Esophagus squamous epithelium (tissue), 5 donors: ENCODE data around the gene TSPAN11. TPM values are rescaled to one million over a fixed set of nuclear protein-coding genes. Genes with fewer than 3 reads are reported as not detected.

Source experiments
- DNase-seq: peaks from one replicate; lab custom pipeline; 2025; lab: John Stamatoyannopoulos, UW
- H3K27ac ChIP-seq, 4 donors: fragments of 200-600 bp; sonication (generic); one replicate each; pipeline ENCODE4 v1.5.1; 2016 to 2019; ENCODE audit warnings: mild to moderate bottlenecking in 1 of 4
- H3K27me3 ChIP-seq, 4 donors: fragments of 200-600 bp; sonication (generic); 1 replicate in 3 of 4; 2 replicates in 1 of 4; pipeline versions ENCODE4 v1.5.1 to v1.6.0; 2017 to 2021; ENCODE audit warnings: antibody characterized with exemption in 1 of 4
- H3K36me3 ChIP-seq, 3 donors: fragments of 200-600 bp; sonication (generic); one replicate each; pipeline ENCODE4 v1.5.1; 2016 to 2019
- H3K4me1 ChIP-seq, 3 donors: fragments of 200-600 bp; sonication (generic); one replicate each; pipeline ENCODE4 v1.5.1; 2017 to 2019
- H3K4me3 ChIP-seq, 4 donors: fragments of 200-600 bp; sonication (generic); 1 replicate in 3 of 4; 2 replicates in 1 of 4; pipeline ENCODE4 v1.5.1; 2016 to 2019; ENCODE audit warnings: mild to moderate bottlenecking in 2 of 4, moderate library complexity in 1 of 4
- H3K9me3 ChIP-seq, 3 donors: fragments of 200-600 bp; sonication (generic); one replicate each; pipeline ENCODE4 v1.5.1; 2016 to 2019
- POLR2A ChIP-seq, 4 donors: fragments of 450-650 bp; IDR thresholded peaks; one replicate each; pipeline ENCODE4 v1.6.1; 2017; ENCODE audit warnings: antibody characterized with exemption in 4 of 4, mild to moderate bottlenecking in 4 of 4, moderate library complexity in 3 of 4
- WGBS, 2 donors: methylation state at CpG; one replicate each; pipeline ENCODE4 v1.1.5; 2018; 5-methylcytosine and 5-hydroxymethylcytosine counted together
- intact Hi-C: fragments of 100-400 bp; cut with DNase I; formaldehyde crosslinking; loops from one replicate; pipeline ENCODE4 v1.15.0; 2022
- total RNA-seq, 4 donors: library from RNA; depleted of rRNA; stranded (reverse); fragments of >200 nt; gene quantifications; one replicate each; pipeline ENCODE4 v1.1.0, GENCODE V29; 2016
- TF ChIP-seq, protein P1 (sequence below), 6 experiments: fragments of 450-650 bp in 4 of 6; fragments of 200-600 bp in 2 of 6; sonication (generic) in 2 of 6; IDR thresholded peaks; one replicate each; pipeline ENCODE4 v1.5.1; 2016 to 2019; ENCODE audit warnings: antibody characterized with exemption in 6 of 6, mild to moderate bottlenecking in 4 of 6, moderate library complexity in 4 of 6
- donor health status: DM: yes; HTN: yes; CAD: no.

The TSPAN11 gene
- total RNA-seq, 4 donors from 2014 or later: 0.27 to 3.0 (median 1.2) TPM

DNA sequence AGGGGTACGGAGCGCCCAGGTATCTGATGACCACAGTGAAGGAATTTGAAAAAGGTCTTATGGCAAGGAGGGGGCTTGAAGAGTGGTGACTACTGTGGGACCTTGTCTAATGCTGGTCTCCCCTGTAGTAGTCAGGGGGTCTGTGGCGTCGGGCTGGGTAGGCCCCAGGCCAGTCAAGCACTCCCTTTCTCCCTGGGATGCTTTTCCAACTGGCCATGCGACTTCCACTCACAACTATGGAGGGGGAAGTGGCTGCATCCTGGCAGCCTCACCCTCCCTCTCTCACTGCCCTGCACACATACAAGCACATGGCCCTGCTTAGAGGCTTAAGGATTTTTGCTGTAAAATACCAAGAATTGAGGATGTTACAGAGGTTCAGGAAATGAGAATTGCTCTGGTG, 4.1 kb downstream of the TSPAN11 start:
- intact Hi-C loops: no loop called here
- TF ChIP-seq, protein P1, sequence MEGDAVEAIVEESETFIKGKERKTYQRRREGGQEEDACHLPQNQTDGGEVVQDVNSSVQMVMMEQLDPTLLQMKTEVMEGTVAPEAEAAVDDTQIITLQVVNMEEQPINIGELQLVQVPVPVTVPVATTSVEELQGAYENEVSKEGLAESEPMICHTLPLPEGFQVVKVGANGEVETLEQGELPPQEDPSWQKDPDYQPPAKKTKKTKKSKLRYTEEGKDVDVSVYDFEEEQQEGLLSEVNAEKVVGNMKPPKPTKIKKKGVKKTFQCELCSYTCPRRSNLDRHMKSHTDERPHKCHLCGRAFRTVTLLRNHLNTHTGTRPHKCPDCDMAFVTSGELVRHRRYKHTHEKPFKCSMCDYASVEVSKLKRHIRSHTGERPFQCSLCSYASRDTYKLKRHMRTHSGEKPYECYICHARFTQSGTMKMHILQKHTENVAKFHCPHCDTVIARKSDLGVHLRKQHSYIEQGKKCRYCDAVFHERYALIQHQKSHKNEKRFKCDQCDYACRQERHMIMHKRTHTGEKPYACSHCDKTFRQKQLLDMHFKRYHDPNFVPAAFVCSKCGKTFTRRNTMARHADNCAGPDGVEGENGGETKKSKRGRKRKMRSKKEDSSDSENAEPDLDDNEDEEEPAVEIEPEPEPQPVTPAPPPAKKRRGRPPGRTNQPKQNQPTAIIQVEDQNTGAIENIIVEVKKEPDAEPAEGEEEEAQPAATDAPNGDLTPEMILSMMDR (IDR thresholded peaks at IDR 0.05): no peak
- no peak for TF ChIP-seq POLR2A (IDR thresholded peaks at IDR 0.05)
- H3K9me3 ChIP-seq: no peaks in the 10 kb centered on the region
- peaks cover 0 to 46% (median 3%) of the 10 kb centered on the region in 4 donors for H3K27me3 ChIP-seq
- WGBS, 2 donors: 53 to 80% methylated on average over 3 to 4 of the region's 5 CpGs
- no peak for DNase-seq
- H3K4me3 ChIP-seq: no peak overlapping the region
- H3K4me1 ChIP-seq: peaks cover 5 to 15% (median 5%) of the 10 kb centered on the region in 3 donors
- H3K27ac ChIP-seq: peak overlapping the region in 2 of 4 donors; percentile 7 to 25
- no peaks in the 10 kb centered on the region for H3K36me3 ChIP-seq

DNA sequence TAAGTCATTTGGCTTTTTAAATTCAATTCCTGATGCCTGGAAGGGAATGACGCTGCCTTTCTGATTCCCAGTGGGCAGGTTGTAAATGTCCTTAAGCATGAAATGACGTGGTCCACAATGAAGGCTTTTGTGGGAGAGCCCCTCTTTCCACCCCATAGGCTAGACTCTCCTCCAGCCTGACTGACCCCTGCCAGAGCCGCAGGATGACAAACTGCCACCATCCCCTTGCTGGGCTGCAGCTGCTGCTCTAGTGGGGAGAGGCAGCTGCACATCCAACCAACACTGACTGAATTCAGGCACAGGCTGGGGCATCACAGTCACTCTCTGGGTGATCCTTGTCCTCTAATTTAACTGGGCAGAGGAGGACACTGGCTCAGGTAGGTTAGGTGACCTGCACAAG, 6.3 kb downstream of the TSPAN11 start:
- TF ChIP-seq, protein P1 (IDR thresholded peaks at IDR 0.05): no peak
- TF ChIP-seq POLR2A (IDR thresholded peaks at IDR 0.05): no peak
- peaks cover 0 to 28% (median 0%) of the 10 kb centered on the region in 4 donors for H3K27me3 ChIP-seq
- no peak overlapping the region for H3K4me3 ChIP-seq
- no peaks in the 10 kb centered on the region for H3K4me1 ChIP-seq
- H3K9me3 ChIP-seq: no peaks in the 10 kb centered on the region
- intact Hi-C loops: no loop called here
- no peak overlapping the region for H3K27ac ChIP-seq
- 71 to 89% methylated on average over 1 to 3 of the region's 3 CpGs for WGBS, 2 donors
- H3K36me3 ChIP-seq: no peaks in the 10 kb centered on the region
- no peak for DNase-seq

- Histone ChIP-seq H3K4me1 (no peaks in the 10 kb centered on the region), H3K36me3 (no peaks in the 10 kb centered on the region), H3K4me3 (no peak overlapping the region), H3K27me3 (peaks cover 0 to 17% (median 0%) of the 10 kb centered on the region in 4 donors), H3K9me3 (no peaks in the 10 kb centered on the region), H3K27ac (no peak overlapping the region)
- intact Hi-C loops: no loop called here
- 87 to 100% methylated on average over 1 to 2 of the region's 2 CpGs for WGBS, 2 donors
- no peak for TF ChIP-seq POLR2A (IDR thresholded peaks at IDR 0.05)
- TF ChIP-seq, protein P1 (IDR thresholded peaks at IDR 0.05): no peak
- no peak for DNase-seq
Observed at GRCh38 chr12:30934811-30935210, 8.3 kb downstream of the TSPAN11 start.

- Histone ChIP-seq H3K4me1 (no peaks in the 10 kb centered on the region), H3K4me3 (no peak overlapping the region), H3K9me3 (no peaks in the 10 kb centered on the region), H3K27me3 (peaks cover 0 to 10% (median 0%) of the 10 kb centered on the region in 4 donors), H3K27ac (no peak overlapping the region), H3K36me3 (no peaks in the 10 kb centered on the region)
- DNase-seq: no peak
- intact Hi-C loops: no loop called here
- TF ChIP-seq, protein P1 (IDR thresholded peaks at IDR 0.05): no peak
- no peak for TF ChIP-seq POLR2A (IDR thresholded peaks at IDR 0.05)
- 20 to 31% methylated on average over 2 of the region's 2 CpGs for WGBS, 2 donors
Observed at GRCh38 chr12:30936036-30936435, 9.5 kb downstream of the TSPAN11 start.

GRCh38 chr12:30939234-30939633, 12.7 kb downstream of the TSPAN11 start:
- H3K27me3 ChIP-seq: peaks cover 0 to 10% (median 0%) of the 10 kb centered on the region in 4 donors
- H3K27ac ChIP-seq: no peak overlapping the region
- H3K36me3 ChIP-seq: no peaks in the 10 kb centered on the region
- WGBS, 2 donors: 81 to 86% methylated on average over 4 of the region's 4 CpGs
- no peaks in the 10 kb centered on the region for H3K4me1 ChIP-seq
- intact Hi-C loops: no loop called here
- no peaks in the 10 kb centered on the region for H3K9me3 ChIP-seq
- H3K4me3 ChIP-seq: no peak overlapping the region
- no peak for DNase-seq
- TF ChIP-seq, protein P1 (IDR thresholded peaks at IDR 0.05): no peak
- TF ChIP-seq POLR2A (IDR thresholded peaks at IDR 0.05): no peak
